ENCODE measurements around the gene LRP2.

DNA sequence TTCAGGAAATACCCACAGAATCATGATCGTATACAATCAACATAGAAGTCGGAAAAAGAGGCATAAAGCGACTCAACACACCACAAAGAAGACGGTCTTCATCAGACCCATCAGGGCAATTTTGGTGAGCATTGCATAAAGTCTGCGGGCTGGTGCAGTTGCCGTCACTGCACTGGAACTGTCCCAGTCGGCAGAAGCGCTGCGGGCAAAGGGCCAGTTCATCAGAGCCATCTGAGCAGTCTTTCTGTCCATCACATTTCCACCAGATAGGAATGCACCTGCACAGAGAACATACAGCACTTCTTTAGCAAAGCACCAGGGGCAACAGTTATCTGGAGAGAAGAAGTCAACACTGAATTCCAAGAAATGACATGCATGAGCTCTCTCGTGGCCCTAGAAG, 187.2 kb downstream of the LRP2 start:
- TF ChIP-seq POLR2AphosphoS5 (IDR thresholded peaks at IDR 0.05; ENCODE audit: borderline replicate concordance, low read depth, low read length), result no peak
- no peak for TF ChIP-seq EZH2 (IDR thresholded peaks at IDR 0.05)

All from SK-N-MC (cell line).